ENCODE measurements around the gene SMKR1. TPM values are rescaled to one million over a fixed set of nuclear protein-coding genes. Genes with fewer than 3 reads are reported as not detected.

Gene SMKR1
- total RNA-seq, 1 experiment from 2014 or later, result 0.87 TPM

- no peaks in the 10 kb centered on the region for H3K27me3 ChIP-seq (ENCODE audit: insufficient read depth, low read length)
- H3K56ac ChIP-seq (ENCODE audit: insufficient read length, low read depth, low read length), result no peak overlapping the region
- H3K27ac ChIP-seq (ENCODE audit: insufficient read length, low read depth, low read length), result no peak overlapping the region
- Mint-ChIP-seq H3K4me1 (no peaks in the 10 kb centered on the region), H3K4me3 (no peak overlapping the region), H3K9me3 (no peaks in the 10 kb centered on the region), H3K27ac (no peak overlapping the region; a peak in 1 of 7 replicates), H3K27me3 (ENCODE audit: low read depth) (no peaks in the 10 kb centered on the region), H3K36me3 (ENCODE audit: insufficient read depth in 1 of 3, low read depth in 3 of 3) (peaks cover 5 to 30% (median 26%) of the 10 kb centered on the region in 3 experiments; a peak in 6 of 7 replicates)
- H4K20me1 ChIP-seq (ENCODE audit: control insufficient read depth, insufficient read depth, insufficient read length), result no peaks in the 10 kb centered on the region
- no peak overlapping the region for H4K91ac ChIP-seq (ENCODE audit: insufficient read length, low read depth, low read length)
- no peak overlapping the region for H4K8ac ChIP-seq (replicated peaks; ENCODE audit: insufficient read length, low read depth, low read length)
- no peak overlapping the region for H2BK120ac ChIP-seq (ENCODE audit: low read depth, low read length, poor library complexity, severe bottlenecking)
- H2BK20ac ChIP-seq (ENCODE audit: low read depth, low read length, poor library complexity, severe bottlenecking), result no peak overlapping the region
- H3K9ac ChIP-seq (ENCODE audit: extremely low read depth, insufficient read length, low read length), result no peak overlapping the region
- H2BK15ac ChIP-seq (ENCODE audit: low read depth, low read length), result no peak overlapping the region
- H3T11ph ChIP-seq (ENCODE audit: low read length), result no peak overlapping the region
- no peak overlapping the region for H3K18ac ChIP-seq (ENCODE audit: insufficient read length, low read depth, low read length)
- no peak overlapping the region for H3K4me2 ChIP-seq (ENCODE audit: insufficient read depth, insufficient read length, low read length)
- no peak overlapping the region for H4K5ac ChIP-seq (ENCODE audit: insufficient read length, low read depth, low read length)
- H3K4ac ChIP-seq (ENCODE audit: low read depth, low read length), result no peak overlapping the region
- H3K4me1 ChIP-seq (ENCODE audit: insufficient read depth, low read length), result no peaks in the 10 kb centered on the region
- H2BK12ac ChIP-seq (ENCODE audit: insufficient read length, low read depth, low read length), result no peak overlapping the region
- H2AFZ ChIP-seq (ENCODE audit: low read length), result no peak overlapping the region
- no peak for DNase-seq
- H2BK5ac ChIP-seq (ENCODE audit: insufficient read length, low read length), result no peak overlapping the region
- no peaks in the 10 kb centered on the region for H3K9me3 ChIP-seq (ENCODE audit: control insufficient read depth, low read depth, low read length)
- no peaks in the 10 kb centered on the region for H3K79me1 ChIP-seq (ENCODE audit: insufficient read depth, low read depth, low read length, poor library complexity, severe bottlenecking)
- no peak overlapping the region for H3K23ac ChIP-seq (ENCODE audit: insufficient read length, low read depth, low read length)
- peaks cover 3% of the 10 kb centered on the region for H3K23me2 ChIP-seq (ENCODE audit: insufficient read length, low read depth, low read length, poor library complexity, severe bottlenecking)
- H3K79me2 ChIP-seq (ENCODE audit: insufficient read depth, low read length), result no peaks in the 10 kb centered on the region
- no CpG with 5 or more reads among the region's 5 CpGs for WGBS (ENCODE audit: extremely low coverage, insufficient read length, low lambda C conversion rate)
- TF ChIP-seq CTCF (conservative IDR thresholded peaks at IDR 0.05), result no peak
- H3K14ac ChIP-seq (ENCODE audit: insufficient read depth, low read length), result no peak overlapping the region
- no peak overlapping the region for H2AK5ac ChIP-seq (ENCODE audit: insufficient read length, low read length)
Observed at GRCh38 chr7:129458171-129458570, 44.2 kb upstream of the SMKR1 start.
